Activated gamma-delta T cell (primary cell): ENCODE results near the gene RALB.

Source experiments
- DNase-seq: peaks from one replicate; lab custom pipeline; 2025; lab: John Stamatoyannopoulos, UW

RALB gene

DNA sequence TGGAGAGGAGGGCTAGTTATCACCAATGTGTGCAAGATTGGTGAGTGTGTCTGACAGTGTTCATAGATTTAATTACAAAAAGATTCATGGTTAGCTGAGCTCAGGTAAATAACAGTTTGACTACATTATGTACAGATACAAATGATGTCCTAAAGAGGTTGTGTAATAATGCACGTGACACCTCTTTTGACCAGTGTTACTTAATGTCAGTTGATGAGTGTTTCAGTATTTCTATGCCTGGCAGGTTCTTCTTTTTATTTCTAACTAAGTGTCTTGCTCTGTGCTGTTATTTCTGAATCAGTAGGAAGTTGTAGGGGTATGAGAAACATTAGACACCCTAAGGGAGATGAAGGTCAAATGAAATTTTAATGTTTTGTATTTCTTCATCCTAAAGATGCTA lies 85.4 kb downstream of the RALB start:
- no peak for DNase-seq

DNA sequence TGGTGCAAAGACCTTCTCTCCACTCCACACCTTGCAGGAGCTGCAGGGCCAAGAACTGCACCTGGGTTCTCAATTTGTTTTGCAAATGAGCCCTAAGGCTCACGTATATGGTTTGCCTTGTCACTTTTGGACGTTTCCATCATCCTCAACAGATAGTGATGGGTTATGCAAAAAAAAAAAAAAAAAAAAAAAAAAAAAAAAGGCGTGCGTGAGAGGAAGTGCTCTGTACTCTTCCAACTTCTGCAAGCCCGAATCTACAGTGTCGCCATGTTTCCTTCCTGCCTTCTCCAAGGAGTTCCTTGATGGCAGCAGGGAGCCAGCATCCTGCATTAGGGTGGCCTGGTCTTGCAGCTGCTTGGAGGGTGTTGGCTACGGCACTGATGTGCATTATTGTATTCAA lies 89.3 kb downstream of the RALB start:
- DNase-seq = no peak

- no peak for DNase-seq
Measured at GRCh38 chr2:120342446-120342845, 89.8 kb downstream of the RALB start.

- no peak for DNase-seq
Measured at GRCh38 chr2:120343100-120343432, 90.4 kb downstream of the RALB start.

DNA sequence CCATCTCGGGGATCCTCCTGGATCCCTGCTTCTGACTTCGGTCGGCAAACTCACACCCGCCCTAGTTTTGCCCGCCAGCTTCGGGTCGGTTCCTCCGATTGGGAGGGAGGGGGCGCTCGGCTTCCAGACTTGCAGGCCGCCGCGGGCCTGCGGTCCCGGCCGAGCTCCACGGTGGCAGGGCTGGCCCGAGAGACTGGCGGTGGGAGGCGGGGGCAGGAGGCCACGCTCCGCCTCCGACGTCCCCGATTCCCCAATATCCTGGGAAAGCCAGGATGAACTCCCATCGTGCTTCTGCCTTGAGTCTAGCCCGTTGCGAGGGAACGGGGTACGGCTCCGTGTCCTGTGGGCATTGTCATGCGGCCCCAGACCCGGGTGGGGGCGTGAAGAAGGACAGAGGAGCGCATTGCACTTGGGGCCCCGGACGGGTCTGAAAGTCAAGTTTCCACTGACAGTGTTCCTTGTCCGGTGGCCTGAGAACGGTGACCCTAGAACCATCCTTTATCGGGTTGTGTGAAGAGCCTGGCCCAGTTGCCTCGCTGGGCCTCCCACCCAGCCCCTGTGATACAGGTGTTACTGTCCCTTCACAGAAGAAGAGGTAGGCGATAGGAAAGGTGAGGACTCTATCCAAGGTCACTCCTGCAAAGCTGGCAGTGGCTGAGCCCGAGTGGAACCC lies 90.9 kb downstream of the RALB start:
- no peak for DNase-seq
